Tracheal epithelial cell (primary cell): ENCODE results near the gene HCFC2. TPM values are rescaled to one million over a fixed set of nuclear protein-coding genes. Genes with fewer than 3 reads are reported as not detected.

Experiments used
- total RNA-seq: library from RNA; depleted of rRNA; stranded (reverse); fragments of >200 nt; gene quantifications from 2 replicates; pipeline ENCODE4 v1.2.1, GENCODE V29; 2014

HCFC2 gene
- 8.2 and 8.5 TPM in 2 replicates for total RNA-seq

GRCh38 chr12:104064031-104064841 is at the start of gene HCFC2:
TSS of gene HCFC2 (plus strand) at chr12:104064531. CDS start at chr12:104064561, 30 bp downstream.

GRCh38 chr12:104049903-104050356 is 14.4 kb upstream of the HCFC2 start, which contains the start of gene GLT8D2:
TSS of gene GLT8D2 (minus strand) at chr12:104050187. CDS start at chr12:104019648, 30,539 bp downstream.

DNA sequence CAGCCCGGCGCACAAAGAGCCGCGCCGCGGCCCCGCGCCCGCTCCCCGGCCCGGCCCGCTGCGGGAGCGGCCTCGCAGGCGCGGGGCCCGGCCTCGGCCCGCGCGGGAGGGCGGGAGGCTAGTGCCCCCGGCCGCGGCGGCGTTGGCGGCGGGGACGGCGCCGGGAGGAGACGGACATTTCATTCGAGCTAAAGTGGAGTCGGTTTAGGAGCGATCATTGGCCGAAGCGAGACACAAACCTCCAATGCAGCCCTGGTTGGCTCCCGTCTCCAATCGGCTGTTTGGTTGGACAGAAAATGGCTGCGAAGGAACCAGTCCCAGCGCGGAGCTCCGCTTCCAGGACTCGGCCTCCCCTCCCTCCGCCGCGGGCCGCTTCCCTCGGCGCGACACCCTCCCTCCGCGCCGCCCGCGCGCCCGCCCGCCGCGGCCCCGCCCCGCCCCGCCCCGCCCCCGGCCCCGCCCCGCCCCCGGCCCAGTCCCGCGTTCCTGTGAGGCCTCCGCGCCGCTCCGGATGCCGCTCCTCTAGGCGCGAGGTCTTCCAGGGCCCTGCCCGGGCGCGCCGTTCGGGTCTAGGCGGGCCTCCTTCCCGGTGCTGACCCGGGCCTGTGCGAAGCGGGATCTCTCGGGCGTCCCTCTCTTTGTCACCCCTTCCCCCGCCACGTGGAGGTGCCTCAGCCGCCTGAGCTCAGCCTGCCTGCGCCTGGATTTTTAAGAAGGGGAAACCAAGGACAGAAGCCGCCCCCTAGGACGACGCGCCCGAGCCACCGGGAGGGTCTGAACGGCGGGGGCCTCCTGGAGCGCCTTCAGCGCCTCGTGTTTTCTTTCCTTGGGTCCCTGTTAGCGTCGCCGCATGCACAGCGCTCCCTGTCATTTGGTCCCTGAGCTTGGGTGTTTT is 73.8 kb downstream of the HCFC2 start, which contains the start of gene NFYB:
NFYB (minus strand) TSS at position 309 of the 895 bp plus-strand sequence. CDS start 2,757 bp downstream, outside the sequence.

Other genes starting within 250 kb of the HCFC2 start
- gene NT5DC3, start 223.3 kb upstream of the HCFC2 start, total RNA-seq, result 6.6 and 13.7 TPM in 2 replicates
- gene HSP90B1, start 134.1 kb upstream of the HCFC2 start, total RNA-seq, result 441 and 645 TPM in 2 replicates
- gene TDG, start 98.7 kb upstream of the HCFC2 start, total RNA-seq, result 21.3 and 26.0 TPM in 2 replicates
- gene GLT8D2, start 14.3 kb upstream of the HCFC2 start, total RNA-seq, result 0.43 and 2.9 TPM in 2 replicates
- gene NFYB, start 73.7 kb downstream of the HCFC2 start, total RNA-seq, result 9.2 and 11.9 TPM in 2 replicates
- 133 and 190 TPM in 2 replicates for gene TXNRD1, start 151.2 kb downstream of the HCFC2 start, total RNA-seq
- gene EID3, start 239.2 kb downstream of the HCFC2 start, total RNA-seq, result 0.96 and 1.7 TPM in 2 replicates